Left forelimb (tissue), 1 donor: ENCODE measurements around the gene SIGLECL1.

Experiments used
- DNase-seq: peaks from one replicate; pipeline ENCODE4 v3.0.0-alpha.2; 2018; ENCODE audit warnings: low spot score

SIGLECL1 gene

GRCh38 chr19:51253088-51253806 lies 2.4 kb downstream of the SIGLECL1 start:
- DNase-seq = no peak

DNA sequence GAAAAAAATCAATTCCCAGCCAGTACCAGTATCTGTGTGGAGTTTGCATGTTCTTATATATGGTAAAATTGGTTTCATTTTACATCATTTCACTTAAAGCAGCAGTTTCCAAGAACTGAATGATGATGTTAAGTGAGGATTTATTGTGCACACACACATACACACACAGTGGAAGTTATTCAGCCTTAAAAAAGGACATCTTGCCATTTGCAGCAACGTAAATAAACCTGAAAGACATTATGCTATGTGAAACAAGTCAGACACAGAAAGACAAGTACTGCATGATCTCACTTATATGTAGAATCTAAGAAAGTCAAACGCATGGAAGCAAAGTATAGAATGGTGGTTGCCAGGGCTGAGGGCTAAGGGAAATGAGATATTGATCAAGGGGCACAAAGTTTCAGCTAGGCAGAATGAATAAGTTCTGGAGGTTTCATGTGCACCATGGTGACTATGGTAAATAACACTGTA lies 5.3 kb downstream of the SIGLECL1 start:
- DNase-seq = no peak

- DNase-seq = no peak
Observed at GRCh38 chr19:51257471-51257870, 6.6 kb downstream of the SIGLECL1 start.

- no peak for DNase-seq
Observed at GRCh38 chr19:51258165-51259160, 7.6 kb downstream of the SIGLECL1 start.

DNA sequence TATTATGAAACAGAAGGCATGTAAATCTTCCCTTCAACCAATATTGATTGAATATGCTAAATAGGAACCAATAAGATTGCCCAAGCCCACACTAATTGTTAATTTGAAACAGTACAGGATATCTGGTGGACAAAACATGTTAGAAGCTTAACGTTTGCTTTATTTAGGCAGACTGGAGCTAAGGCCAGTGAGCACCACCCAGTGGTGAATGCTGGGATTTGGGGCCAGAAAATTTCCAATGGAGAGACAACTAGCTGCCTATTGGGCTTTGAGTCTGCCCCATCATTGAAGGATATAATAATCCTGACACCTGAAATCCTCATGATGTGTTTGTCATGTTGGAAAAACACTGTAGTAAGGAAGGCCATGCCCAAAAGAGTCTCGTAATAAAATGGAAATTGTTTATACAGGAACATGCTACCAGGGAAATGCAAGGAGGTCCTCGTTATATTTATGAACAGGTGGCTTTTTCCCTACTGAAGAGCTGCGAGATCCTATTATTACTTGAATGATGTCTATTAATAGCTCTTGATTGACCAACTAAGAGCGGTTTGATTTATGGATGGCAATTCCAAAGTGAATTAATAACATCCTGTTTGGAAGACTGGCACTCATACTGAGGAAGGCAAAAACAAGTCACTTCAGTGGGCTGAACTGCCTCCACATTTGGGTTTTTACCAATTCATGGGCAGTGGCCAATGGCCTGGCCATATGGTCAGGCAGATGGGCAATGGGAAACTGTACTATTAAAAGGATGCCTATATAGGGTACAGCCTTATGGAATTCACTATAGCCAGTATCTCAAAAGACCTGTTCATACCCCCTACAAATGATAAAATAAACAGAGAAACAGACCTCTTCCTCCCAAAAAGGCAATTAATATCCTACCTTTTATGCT lies 8.7 kb downstream of the SIGLECL1 start:
- DNase-seq = no peak

GRCh38 chr19:51263808-51264207 lies 12.9 kb downstream of the SIGLECL1 start:
- DNase-seq = no peak

DNA sequence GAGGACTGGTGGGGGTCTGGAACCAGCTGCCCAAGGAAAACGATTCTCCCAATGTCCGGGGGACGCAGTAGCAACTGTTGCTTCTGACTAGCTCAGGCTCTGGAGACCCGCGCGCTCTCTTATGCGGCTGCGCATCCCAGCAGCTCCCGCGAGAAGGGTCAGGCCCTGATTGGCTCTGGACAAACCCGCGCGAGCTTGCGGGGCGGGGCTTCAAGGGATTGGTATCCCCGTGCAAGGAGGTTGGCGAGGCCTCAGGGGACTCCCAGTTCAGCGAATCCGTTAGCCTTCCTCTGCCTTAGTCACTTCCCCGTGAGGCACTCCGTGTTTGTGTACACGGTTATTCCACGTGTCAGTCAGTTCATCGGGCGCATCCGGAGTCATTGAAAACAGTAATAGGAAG lies 20.2 kb downstream of the SIGLECL1 start:
- DNase-seq = no peak

- DNase-seq = no peak
Observed at GRCh38 chr19:51272183-51272810, 21.4 kb downstream of the SIGLECL1 start.

DNA sequence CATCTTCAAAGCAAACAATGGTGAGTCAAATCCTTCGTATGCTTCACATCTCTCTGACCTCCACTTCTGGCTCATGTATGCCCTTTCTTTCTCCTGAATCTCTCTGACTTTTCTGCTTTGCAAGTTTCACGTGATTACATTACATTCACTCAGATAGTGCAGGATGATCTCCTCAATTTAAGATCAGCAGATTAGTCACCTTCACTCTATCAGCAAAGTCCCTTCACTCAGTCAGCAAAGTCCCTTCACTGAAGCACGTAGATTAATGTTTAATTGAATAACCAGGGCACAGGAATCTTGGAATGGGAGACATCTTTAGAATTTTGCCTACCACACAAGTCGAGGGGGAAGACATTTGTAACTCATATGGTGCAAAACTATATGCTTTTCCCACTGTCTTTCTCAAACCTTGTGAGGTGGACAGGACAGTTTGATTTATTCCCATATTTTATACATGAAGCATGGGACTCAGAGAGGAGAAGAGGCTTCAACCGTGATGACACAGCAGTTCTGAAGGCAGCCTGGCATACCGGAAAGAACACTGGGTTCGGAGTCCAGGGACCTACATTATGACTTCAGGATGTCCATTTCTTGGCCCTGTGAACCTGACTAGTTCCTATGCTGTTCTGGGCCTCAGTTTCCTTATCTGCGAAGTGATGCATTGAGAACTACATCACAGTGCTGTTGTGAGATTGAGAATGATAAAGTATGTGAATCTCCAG lies 23.3 kb downstream of the SIGLECL1 start:
- no peak for DNase-seq

DNA sequence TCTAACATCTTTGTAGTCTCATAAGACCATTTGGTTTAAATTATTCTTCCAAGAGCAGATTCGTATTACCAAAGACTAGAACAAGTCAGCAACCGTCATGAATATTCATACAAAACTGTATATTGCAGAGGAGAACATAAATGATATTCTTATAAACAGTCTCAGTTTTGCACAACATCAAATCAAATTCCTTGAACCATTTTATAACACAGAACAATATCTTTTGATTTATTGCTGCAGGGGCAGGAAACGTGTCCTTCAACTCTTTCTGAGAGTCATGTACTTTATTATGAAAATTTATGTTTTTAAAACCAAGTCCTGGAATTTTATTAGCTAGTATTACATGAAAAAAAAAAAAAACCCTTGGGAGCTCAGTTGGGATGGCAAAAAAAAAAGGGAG lies 26.2 kb downstream of the SIGLECL1 start:
- DNase-seq = no peak

GRCh38 chr19:51282335-51282734 lies 31.5 kb downstream of the SIGLECL1 start:
- no peak for DNase-seq

- DNase-seq = no peak
Observed at GRCh38 chr19:51285682-51286081, 34.8 kb downstream of the SIGLECL1 start.

DNA sequence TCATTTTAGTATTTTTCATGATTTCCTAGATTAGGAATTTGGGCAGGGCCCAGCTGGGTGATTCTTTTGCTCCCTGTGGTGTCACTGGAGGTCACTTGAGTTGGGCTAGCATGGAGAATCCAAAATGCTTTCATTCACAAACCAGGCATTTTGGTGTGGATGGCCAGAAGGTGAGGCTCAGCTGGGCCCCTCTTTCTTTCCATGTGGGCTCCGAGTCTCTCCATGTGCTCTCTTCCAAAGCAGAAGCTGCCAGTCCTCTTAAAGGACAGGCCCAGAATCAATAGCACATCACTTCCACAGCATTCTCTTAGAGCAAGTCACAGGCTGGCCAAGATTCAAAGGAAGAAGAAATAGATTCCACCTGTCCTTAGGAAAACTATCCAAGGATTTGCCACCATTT lies 38.8 kb downstream of the SIGLECL1 start:
- no peak for DNase-seq

DNA sequence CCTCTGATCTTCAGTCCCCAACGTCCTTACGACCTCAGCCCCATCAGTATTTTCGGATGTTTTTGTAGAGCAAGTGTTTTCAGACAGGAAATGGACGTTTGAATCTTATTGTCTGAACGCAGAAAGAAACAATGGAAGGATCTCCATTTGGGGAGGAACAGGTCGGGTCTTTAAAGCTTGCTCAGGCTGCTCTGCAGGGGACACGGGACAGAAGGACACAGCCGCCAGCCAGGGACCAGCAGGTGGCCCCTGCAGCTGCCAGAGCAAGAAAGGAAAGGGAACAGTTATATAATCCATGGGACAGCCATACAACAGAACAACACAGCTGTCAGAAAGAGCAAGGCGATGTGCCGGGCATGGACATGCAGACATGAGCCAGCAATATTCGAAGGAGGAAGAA lies 42.1 kb downstream of the SIGLECL1 start:
- no peak for DNase-seq

DNA sequence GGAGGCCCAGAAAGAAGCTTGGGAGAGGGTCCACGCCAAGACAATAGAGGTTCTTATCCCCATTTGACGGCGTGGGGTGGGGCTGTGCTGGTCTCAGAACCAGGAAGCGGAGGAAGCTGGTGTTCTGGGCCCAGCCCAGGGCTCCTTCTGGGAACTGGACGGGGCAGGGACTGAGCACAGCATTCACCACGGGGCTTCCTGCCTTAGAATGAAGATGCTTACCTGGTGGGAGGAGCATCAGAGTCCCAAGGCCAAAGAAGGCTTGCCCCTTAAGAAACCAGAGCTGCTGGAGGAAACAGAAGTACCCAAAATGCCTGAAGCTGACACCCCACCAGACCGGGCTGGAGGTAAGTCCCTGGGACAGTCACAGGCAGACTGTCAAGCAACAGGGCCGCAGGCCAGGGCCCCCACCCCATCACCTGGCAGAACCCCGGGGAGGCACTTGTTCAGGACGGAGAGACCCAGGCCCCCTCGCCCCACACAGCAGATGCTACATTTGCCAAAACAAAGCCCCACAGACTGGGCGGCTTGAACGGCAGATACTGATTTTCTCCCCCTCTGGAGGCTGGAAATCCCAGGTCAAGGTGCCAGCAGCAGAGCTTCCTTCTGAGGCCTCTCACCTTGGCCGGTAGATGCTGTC lies 42.8 kb downstream of the SIGLECL1 start:
- DNase-seq = no peak

GRCh38 chr19:51294211-51294976 lies 43.5 kb downstream of the SIGLECL1 start:
- no peak for DNase-seq

GRCh38 chr19:51294977-51295375 lies 44.1 kb downstream of the SIGLECL1 start:
- DNase-seq = no peak

DNA sequence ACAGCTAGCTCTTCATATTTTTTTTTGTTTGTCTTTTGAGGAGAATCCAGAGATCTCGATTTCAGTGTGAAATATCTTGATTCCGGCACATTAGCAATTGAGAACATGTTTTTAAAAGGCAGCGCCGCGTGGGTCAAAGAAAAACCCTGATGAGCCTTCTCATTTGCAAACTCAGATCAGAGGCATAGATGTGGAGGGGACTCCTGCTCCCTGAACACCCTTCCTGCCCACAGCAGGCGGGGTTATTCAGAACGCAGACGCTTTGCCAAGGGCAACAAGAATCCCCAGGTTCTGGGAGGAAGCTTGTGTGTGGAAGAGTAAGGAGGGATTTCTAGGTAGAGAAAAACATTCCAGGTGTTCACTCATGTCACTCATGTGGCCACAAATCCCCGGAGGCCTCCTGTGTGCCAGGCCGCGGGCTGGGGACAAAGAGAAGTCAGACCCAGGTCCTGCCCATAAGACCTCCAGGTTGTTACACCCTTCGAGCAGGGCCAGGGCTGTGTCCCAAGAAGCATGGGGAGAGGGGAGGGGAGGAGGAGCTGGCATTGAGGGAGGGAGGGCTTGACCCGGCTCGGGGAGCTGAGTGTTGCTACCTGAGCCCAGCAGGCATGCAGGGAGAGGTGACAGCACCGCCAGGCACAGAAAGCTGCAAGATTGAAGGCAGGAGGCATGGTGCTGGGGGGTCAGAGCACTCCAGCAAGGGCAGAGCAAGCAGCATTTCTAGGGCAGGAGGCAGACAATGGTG lies 44.7 kb downstream of the SIGLECL1 start:
- no peak for DNase-seq
